SK-N-SH treated with all-trans-retinoic acid at 6 μM for 48 hours (cell line): ENCODE measurements around the gene GNA12.

Experiments
- ATAC-seq: fragments of 200-7000 bp; cut with Tn5 transposase; 3 replicates; pipeline ENCODE4 v1.9.1; 2020; ENCODE audit warnings: mild to moderate bottlenecking, moderate library complexity
- ARNTL ChIP-seq: fragments of 450-650 bp; formaldehyde crosslinking; IDR thresholded peaks from 2 replicates; pipeline ENCODE4 v1.5.0; 2020; ENCODE audit warnings: low read depth, mild to moderate bottlenecking, moderate library complexity, borderline replicate concordance
- CREB5 ChIP-seq: fragments of 250-450 bp; sonication (Bioruptor Pico); IDR thresholded peaks from 2 replicates; pipeline ENCODE4 v1.5.1; 2020; ENCODE audit warnings: low read depth, mild to moderate bottlenecking, moderate library complexity
- CSDC2 ChIP-seq: fragments of 250-450 bp; sonication (Bioruptor Pico); IDR thresholded peaks from 2 replicates; pipeline ENCODE4 v1.5.0; 2020; ENCODE audit warnings: mild to moderate bottlenecking, moderate library complexity
- CSRNP3 ChIP-seq: fragments of 250-450 bp; sonication (Bioruptor Pico); IDR thresholded peaks from 2 replicates; pipeline ENCODE4 v1.5.1; 2021; ENCODE audit warnings: mild to moderate bottlenecking, moderate library complexity
- ESRRG ChIP-seq: fragments of 250-450 bp; sonication (Bioruptor Pico); IDR thresholded peaks from 2 replicates; pipeline ENCODE4 v1.6.1; 2021; ENCODE audit warnings: mild to moderate bottlenecking
- GLIS3 ChIP-seq: fragments of 250-450 bp; sonication (Bioruptor Pico); IDR thresholded peaks from 2 replicates; pipeline ENCODE4 v1.5.0; 2020; ENCODE audit warnings: mild to moderate bottlenecking, moderate library complexity
- PATZ1 ChIP-seq: fragments of 250-450 bp; sonication (Bioruptor Pico); IDR thresholded peaks from 2 replicates; pipeline ENCODE4 v1.8.0; 2020; ENCODE audit warnings: mild to moderate bottlenecking, moderate library complexity, borderline replicate concordance
- POU6F1 ChIP-seq: fragments of 250-450 bp; sonication (Bioruptor Pico); IDR thresholded peaks from 2 replicates; pipeline ENCODE4 v1.8.0; 2021; ENCODE audit warnings: low read depth, mild to moderate bottlenecking, moderate library complexity, borderline replicate concordance
- PPARA ChIP-seq: fragments of 250-450 bp; sonication (Bioruptor Pico); IDR thresholded peaks from 2 replicates; pipeline ENCODE4 v1.5.0; 2020; ENCODE audit warnings: mild to moderate bottlenecking, borderline replicate concordance
- SNAI2 ChIP-seq: fragments of 250-450 bp; sonication (Bioruptor Pico); IDR thresholded peaks from 2 replicates; pipeline ENCODE4 v1.5.0; 2020; ENCODE audit warnings: mild to moderate bottlenecking, moderate library complexity
- TCF4 ChIP-seq: fragments of 250-450 bp; sonication (Bioruptor Pico); IDR thresholded peaks from 2 replicates; pipeline ENCODE4 v1.8.0; 2021; ENCODE audit warnings: mild to moderate bottlenecking, moderate library complexity, borderline replicate concordance
- TSHZ2 ChIP-seq: fragments of 250-450 bp; sonication (Bioruptor Pico); IDR thresholded peaks from 2 replicates; pipeline ENCODE4 v1.5.0; 2020; ENCODE audit warnings: mild to moderate bottlenecking, moderate library complexity
- ZC3H10 ChIP-seq: fragments of 250-450 bp; sonication (Bioruptor Pico); IDR thresholded peaks from 2 replicates; pipeline ENCODE4 v1.5.1; 2021; ENCODE audit warnings: mild to moderate bottlenecking, moderate library complexity
- ZFP3 ChIP-seq: fragments of 250-450 bp; sonication (Bioruptor Pico); IDR thresholded peaks from 2 replicates; pipeline ENCODE4 v1.5.0; 2020; ENCODE audit warnings: mild to moderate bottlenecking, moderate library complexity
- ZNF8 ChIP-seq: fragments of 450-650 bp; formaldehyde crosslinking; IDR thresholded peaks from 2 replicates; pipeline ENCODE4 v1.5.0; 2020; ENCODE audit warnings: mild to moderate bottlenecking, moderate library complexity

GNA12 gene

GRCh38 chr7:2719007-2719406, 125.1 kb downstream of the GNA12 start:
- peak; percentile 78 for ATAC-seq
- TF ChIP-seq ZNF8 (CRISPR knock-in tag) = no peak
- no peak for TF ChIP-seq ZC3H10 (CRISPR knock-in tag)
- no peak for TF ChIP-seq PPARA (CRISPR knock-in tag)
- TF ChIP-seq ZFP3 (CRISPR knock-in tag) = no peak
- TF ChIP-seq CREB5 (CRISPR knock-in tag) = no peak
- TF ChIP-seq SNAI2 (CRISPR knock-in tag) = no peak
- no peak for TF ChIP-seq PATZ1
- TF ChIP-seq POU6F1 (CRISPR knock-in tag) = no peak
- no peak for TF ChIP-seq GLIS3 (CRISPR knock-in tag)
- no peak for TF ChIP-seq TSHZ2 (CRISPR knock-in tag)
- TF ChIP-seq ESRRG (CRISPR knock-in tag) = no peak

GRCh38 chr7:2718296-2718965, 125.7 kb downstream of the GNA12 start:
- TF ChIP-seq CSDC2 (CRISPR knock-in tag) = no peak
- no peak for TF ChIP-seq CREB5 (CRISPR knock-in tag)
- no peak for TF ChIP-seq POU6F1 (CRISPR knock-in tag)
- TF ChIP-seq CSRNP3 (CRISPR knock-in tag) = no peak
- ATAC-seq = no peak

- TF ChIP-seq PPARA (CRISPR knock-in tag) (no peak), TCF4 (CRISPR knock-in tag) (peak; percentile 21; the same call in 1 of the 2 replicates), CSRNP3 (CRISPR knock-in tag) (no peak), ARNTL (CRISPR knock-in tag) (no peak)
- no peak for ATAC-seq
These were observed 126.5 kb downstream of the GNA12 start for GRCh38 chr7:2717293-2718261.
